Neural progenitor cell (in vitro differentiated cells): Measurements from ENCODE around the gene SLC25A13. TPM values are rescaled to one million over a fixed set of nuclear protein-coding genes. Genes with fewer than 3 reads are reported as not detected.

Experiments used
- DNase-seq: peaks from one replicate; pipeline ENCODE4 v3.0.0-alpha.2; 2016; ENCODE audit warnings: low spot score
- H2AFZ ChIP-seq: fragments of 200-600 bp; sonication (generic); replicated peaks from 2 replicates; pipeline ENCODE4 v1.6.1; 2016; ENCODE audit warnings: antibody characterized with exemption
- H3F3A ChIP-seq: fragments of 200-600 bp; sonication (generic); 2 replicates; pipeline ENCODE4 v1.6.1; 2016; ENCODE audit warnings: antibody characterized with exemption, low read depth
- H3K27ac ChIP-seq: fragments of 200-600 bp; sonication (generic); 2 replicates; pipeline ENCODE4 v1.5.1; 2016; ENCODE audit warnings: mild to moderate bottlenecking
- H3K27me3 ChIP-seq: fragments of 200-600 bp; sonication (generic); 2 replicates; pipeline ENCODE4 v1.6.1; 2016; ENCODE audit warnings: mild to moderate bottlenecking, moderate library complexity
- H3K36me3 ChIP-seq: fragments of 200-600 bp; sonication (generic); 2 replicates; pipeline ENCODE4 v1.5.1; 2016
- H3K4me1 ChIP-seq: fragments of 200-600 bp; sonication (generic); 2 replicates; pipeline ENCODE4 v1.6.1; 2016; ENCODE audit warnings: mixed run types
- H3K4me2 ChIP-seq: fragments of 200-600 bp; sonication (generic); 2 replicates; pipeline ENCODE4 v1.6.1; 2016
- H3K4me3 ChIP-seq: fragments of 200-600 bp; sonication (generic); 2 replicates; pipeline ENCODE4 v1.5.1; 2016
- H3K79me2 ChIP-seq: fragments of 200-600 bp; sonication (generic); 2 replicates; pipeline ENCODE4 v1.6.1; 2016; ENCODE audit warnings: low read depth
- H3K9ac ChIP-seq: fragments of 200-600 bp; sonication (generic); 2 replicates; pipeline ENCODE4 v1.6.1; 2016
- H3K9me3 ChIP-seq: fragments of 200-600 bp; sonication (generic); 2 replicates; pipeline ENCODE4 v1.5.1; 2016; ENCODE audit warnings: low read depth
- H4K20me1 ChIP-seq: fragments of 200-600 bp; sonication (generic); 2 replicates; pipeline ENCODE4 v1.6.1; 2016; ENCODE audit warnings: low read depth
- H3K27ac Mint-ChIP-seq: 3 replicates; pipeline ENCODE4 v1.8.0; 2021; ENCODE audit warnings: mixed read lengths
- H3K27me3 Mint-ChIP-seq: 2 replicates; pipeline ENCODE4 v1.8.0; 2022; ENCODE audit warnings: low read depth, mild to moderate bottlenecking, inconsistent platforms, moderate library complexity, mixed read lengths; ENCODE audit not compliant: insufficient read depth
- H3K36me3 Mint-ChIP-seq: 3 replicates; pipeline ENCODE4 v1.8.0; 2021; ENCODE audit warnings: mixed read lengths
- H3K4me1 Mint-ChIP-seq: 3 replicates; pipeline ENCODE4 v1.8.0; 2021; ENCODE audit warnings: mixed read lengths
- H3K4me3 Mint-ChIP-seq: 3 replicates; pipeline ENCODE4 v1.8.0; 2021; ENCODE audit warnings: mild to moderate bottlenecking, moderate library complexity, mixed read lengths
- H3K9me3 Mint-ChIP-seq: 3 replicates; pipeline ENCODE4 v1.8.0; 2020; ENCODE audit warnings: mixed read lengths
- CTCF ChIP-seq: fragments of 200-600 bp; sonication (generic); IDR thresholded peaks from 2 replicates; pipeline ENCODE4 v1.5.1; 2017; ENCODE audit warnings: antibody characterized with exemption, mild to moderate bottlenecking
- EZH2 ChIP-seq: fragments of 200-600 bp; sonication (generic); IDR thresholded peaks from 2 replicates; pipeline ENCODE4 v1.6.1; 2017; ENCODE audit warnings: antibody characterized with exemption, mild to moderate bottlenecking, moderate library complexity
- EZH2phosphoT487 ChIP-seq: fragments of 200-600 bp; sonication (generic); IDR thresholded peaks from 2 replicates; pipeline ENCODE4 v1.6.1; 2017; ENCODE audit warnings: antibody characterized with exemption
- total RNA-seq: library from RNA; depleted of rRNA; stranded (reverse); fragments of >200 nt; gene quantifications from 2 replicates; pipeline ENCODE4 v1.2.3, GENCODE V29; 2015; ENCODE audit warnings: low replicate concordance

SLC25A13 gene
- total RNA-seq, 1 donor from 2014 or later, result 83.3 TPM

GRCh38 chr7:96114190-96114589 is 207.7 kb downstream of the SLC25A13 start:
- H3K9ac ChIP-seq, result no peak overlapping the region
- TF ChIP-seq CTCF (no peak), EZH2 (no peak), EZH2phosphoT487 (no peak)
- H3K79me2 ChIP-seq, result no peaks in the 10 kb centered on the region
- no peak overlapping the region for H3K4me3 ChIP-seq
- H2AFZ ChIP-seq, result no peak overlapping the region
- no peak overlapping the region for H3K4me2 ChIP-seq
- Mint-ChIP-seq H3K9me3 (peaks cover 11% of the 10 kb centered on the region), H3K36me3 (no peaks in the 10 kb centered on the region), H3K4me3 (no peak overlapping the region), H3K27ac (no peak overlapping the region), H3K4me1 (peaks cover 7% of the 10 kb centered on the region), H3K27me3 (no peaks in the 10 kb centered on the region)
- no peaks in the 10 kb centered on the region for H3K27me3 ChIP-seq
- H3K27ac ChIP-seq, result no peak overlapping the region
- no peak for DNase-seq
- H3K4me1 ChIP-seq, result peaks cover 11% of the 10 kb centered on the region
- H3K9me3 ChIP-seq, result no peaks in the 10 kb centered on the region
- H4K20me1 ChIP-seq, result no peaks in the 10 kb centered on the region
- peaks cover 12% of the 10 kb centered on the region for H3F3A ChIP-seq
- no peaks in the 10 kb centered on the region for H3K36me3 ChIP-seq

GRCh38 chr7:96111405-96111804 is 210.5 kb downstream of the SLC25A13 start:
- Mint-ChIP-seq H3K4me1 (no peaks in the 10 kb centered on the region), H3K9me3 (peaks cover 11% of the 10 kb centered on the region), H3K27ac (no peak overlapping the region), H3K36me3 (no peaks in the 10 kb centered on the region), H3K4me3 (no peak overlapping the region), H3K27me3 (no peaks in the 10 kb centered on the region)
- Histone ChIP-seq H3K9me3 (no peaks in the 10 kb centered on the region), H3K4me2 (no peak overlapping the region), H3K27me3 (no peaks in the 10 kb centered on the region), H2AFZ (no peak overlapping the region), H3K79me2 (no peaks in the 10 kb centered on the region), H3K9ac (no peak overlapping the region), H3K27ac (no peak overlapping the region), H3K4me3 (no peak overlapping the region), H3F3A (no peaks in the 10 kb centered on the region), H3K4me1 (no peaks in the 10 kb centered on the region), H3K36me3 (no peaks in the 10 kb centered on the region), H4K20me1 (no peaks in the 10 kb centered on the region)
- DNase-seq, result no peak
- no peak for TF ChIP-seq EZH2phosphoT487
- TF ChIP-seq CTCF, result no peak

- H3K27ac Mint-ChIP-seq, result no peak overlapping the region
- no peaks in the 10 kb centered on the region for H3K4me1 ChIP-seq
- no peak overlapping the region for H3K9ac ChIP-seq
- DNase-seq, result no peak
- no peaks in the 10 kb centered on the region for H3K27me3 Mint-ChIP-seq
- H2AFZ ChIP-seq, result no peak overlapping the region
- no peaks in the 10 kb centered on the region for H3K9me3 Mint-ChIP-seq
- no peaks in the 10 kb centered on the region for H3K79me2 ChIP-seq
- no peaks in the 10 kb centered on the region for H3K9me3 ChIP-seq
- no peak overlapping the region for H3K4me3 Mint-ChIP-seq
- H3F3A ChIP-seq, result no peaks in the 10 kb centered on the region
- H3K27me3 ChIP-seq, result no peaks in the 10 kb centered on the region
- TF ChIP-seq CTCF (no peak), EZH2 (no peak), EZH2phosphoT487 (no peak)
- H3K36me3 ChIP-seq, result no peaks in the 10 kb centered on the region
- H3K36me3 Mint-ChIP-seq, result no peaks in the 10 kb centered on the region
- no peak overlapping the region for H3K27ac ChIP-seq
- no peak overlapping the region for H3K4me2 ChIP-seq
- H3K4me3 ChIP-seq, result no peak overlapping the region
- no peaks in the 10 kb centered on the region for H4K20me1 ChIP-seq
- no peaks in the 10 kb centered on the region for H3K4me1 Mint-ChIP-seq
Observed at GRCh38 chr7:96104984-96105383, 216.9 kb downstream of the SLC25A13 start.
